DMS153 treated with DMSO at 0.1 percent for 48 hours (cell line): ENCODE measurements around the gene PRR33.

ENCODE experiments used
- DNase-seq: peaks from one replicate; lab custom pipeline; 2025; ENCODE audit not compliant: unreplicated experiment; lab: John Stamatoyannopoulos, UW

PRR33 gene

GRCh38 chr11:1864831-1865665 is 26.6 kb downstream of the PRR33 start:
- no peak for DNase-seq

DNA sequence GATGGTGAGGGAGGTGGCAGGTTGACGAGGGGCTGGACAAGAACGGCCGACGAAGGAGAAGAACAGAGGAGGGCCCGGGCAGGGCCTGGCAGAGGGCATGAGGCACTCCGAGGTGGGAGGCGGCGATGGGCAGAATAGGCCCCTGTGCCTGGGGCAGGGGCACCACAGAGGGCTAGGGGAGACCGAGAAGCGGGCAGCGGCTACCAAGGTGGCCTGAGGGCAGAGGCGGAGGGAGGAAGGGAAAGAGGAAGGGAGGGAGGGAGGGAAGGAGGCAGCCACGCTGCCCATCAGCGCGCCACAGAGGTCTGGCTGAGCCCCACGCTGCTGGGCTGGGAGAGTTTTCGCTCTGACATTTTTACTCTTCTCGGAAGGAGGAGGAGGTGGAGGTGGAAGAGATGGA is 27.5 kb downstream of the PRR33 start:
- DNase-seq, result no peak

GRCh38 chr11:1863352-1864216 is 28.1 kb downstream of the PRR33 start:
- DNase-seq, result peak; percentile 33

DNA sequence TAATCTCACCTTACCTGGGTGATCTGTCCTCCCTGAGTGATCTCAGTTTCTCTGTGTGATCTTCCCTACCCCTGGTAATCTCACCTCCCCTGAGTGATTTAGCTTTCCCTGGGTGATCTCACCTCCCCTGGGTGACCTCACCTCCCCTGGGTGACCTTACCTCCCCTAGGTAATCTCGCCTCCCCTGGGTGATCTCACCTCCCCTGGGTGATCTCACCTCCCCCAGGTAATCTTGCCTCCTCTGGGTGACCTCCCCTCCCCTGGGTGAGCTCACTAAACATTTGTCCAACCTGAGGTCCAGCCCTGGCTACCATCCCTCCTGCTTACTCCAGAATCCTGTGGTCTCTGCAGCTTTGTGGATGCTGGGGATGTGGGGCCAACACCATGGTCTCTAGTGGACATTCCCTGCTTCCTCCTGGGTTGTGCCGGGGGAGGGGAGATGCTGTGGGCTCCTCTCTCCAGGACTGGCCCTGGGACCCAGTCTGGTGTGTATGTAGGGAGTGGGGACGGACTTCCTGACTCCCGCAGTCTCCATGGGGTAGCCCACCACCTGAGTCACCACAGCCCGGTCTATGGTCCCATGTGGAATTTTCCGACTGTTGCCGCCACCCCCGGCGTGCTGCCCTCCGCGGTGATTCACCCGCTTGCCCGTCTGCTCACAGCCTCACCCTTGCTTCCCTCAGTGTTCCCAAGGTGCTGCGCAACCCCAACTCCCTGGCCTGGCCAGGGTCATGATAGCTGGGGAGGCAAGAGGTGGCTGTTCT is 28.9 kb downstream of the PRR33 start:
- DNase-seq, result no peak

GRCh38 chr11:1861435-1862411 is 30.0 kb downstream of the PRR33 start:
- DNase-seq, result no peak

- DNase-seq, result no peak
Observed at GRCh38 chr11:1860108-1860507, 31.6 kb downstream of the PRR33 start.

- no peak for DNase-seq
Observed at GRCh38 chr11:1859004-1859403, 32.7 kb downstream of the PRR33 start.

GRCh38 chr11:1858576-1858975 is 33.1 kb downstream of the PRR33 start:
- DNase-seq, result no peak

DNA sequence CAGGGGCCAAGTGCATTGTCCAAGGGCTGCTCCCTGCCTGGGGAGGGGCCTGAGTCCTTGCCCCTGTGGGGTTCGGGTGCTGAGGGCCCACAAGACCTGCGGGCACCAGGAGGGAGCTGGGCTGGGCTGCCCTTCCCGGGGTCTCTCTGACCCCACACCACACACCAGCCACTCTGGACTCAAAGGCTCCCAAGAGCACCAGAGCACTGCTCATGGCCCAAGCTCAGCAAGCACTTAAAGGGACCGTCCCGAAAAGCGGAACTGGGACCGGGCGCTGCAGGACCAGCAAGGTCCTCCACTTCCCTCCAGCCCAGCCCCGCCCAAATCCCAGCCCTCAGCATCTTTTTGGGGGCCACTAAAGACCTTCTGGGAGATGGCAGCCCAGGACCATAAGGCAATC is 33.5 kb downstream of the PRR33 start:
- no peak for DNase-seq

DNA sequence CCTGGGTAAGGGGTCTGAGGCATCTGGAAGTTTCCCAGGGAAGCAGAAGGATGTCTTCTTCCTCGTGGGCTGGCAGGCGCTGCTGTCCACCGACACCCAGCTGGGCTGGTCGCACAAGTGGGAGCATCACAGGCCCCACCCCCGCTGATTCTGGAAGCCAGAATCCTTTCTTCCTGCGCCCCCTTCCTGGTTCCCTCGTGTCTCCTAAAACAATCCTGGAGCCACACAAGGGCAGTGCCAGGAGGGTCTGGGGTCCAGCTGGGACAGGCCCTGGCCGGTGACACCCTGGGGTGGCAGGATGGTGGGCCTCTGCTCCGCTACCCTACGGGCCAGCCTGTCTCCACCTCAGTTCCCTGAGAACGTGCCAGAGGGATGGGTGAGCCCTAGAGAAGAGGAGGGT is 34.6 kb downstream of the PRR33 start:
- DNase-seq, result no peak

DNA sequence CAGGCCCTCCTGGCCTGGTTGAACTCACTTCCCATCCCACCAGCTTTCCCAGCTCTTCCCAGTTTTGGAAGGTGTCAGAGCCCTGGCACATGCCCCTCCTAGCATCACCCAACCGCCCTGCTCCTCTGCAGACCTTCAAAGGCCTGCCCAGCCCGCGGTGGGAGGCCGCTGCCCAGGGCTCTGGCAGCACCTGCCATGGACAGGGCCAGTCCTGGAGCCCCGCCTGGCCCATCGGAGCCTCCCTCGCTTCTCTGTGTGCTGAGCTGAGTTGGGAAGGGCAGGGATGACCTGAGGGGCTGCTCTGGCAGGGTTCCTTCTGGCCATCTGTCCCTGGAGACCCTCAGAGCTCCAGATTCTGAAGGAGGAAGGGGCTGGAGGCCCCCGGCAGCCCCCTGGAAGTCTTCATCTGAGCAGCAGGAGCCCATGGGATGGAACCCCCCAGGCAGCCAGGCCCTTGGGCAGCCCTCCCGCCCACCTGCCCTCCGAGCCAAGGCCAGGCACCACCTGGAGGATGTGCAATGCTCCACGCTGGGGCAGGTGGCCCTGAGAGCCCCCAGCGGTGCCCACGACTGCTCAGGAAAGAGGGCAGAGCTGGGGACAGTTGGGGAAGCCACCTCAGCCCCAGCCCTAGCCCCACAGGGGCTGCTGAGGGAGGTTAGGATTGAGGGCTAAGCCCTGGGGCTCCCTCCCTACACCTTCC is 35.2 kb downstream of the PRR33 start:
- DNase-seq, result no peak

GRCh38 chr11:1855886-1856265 is 35.8 kb downstream of the PRR33 start:
- no peak for DNase-seq

GRCh38 chr11:1854949-1855885 is 36.5 kb downstream of the PRR33 start:
- DNase-seq, result no peak

- DNase-seq, result no peak
Observed at GRCh38 chr11:1854132-1854948, 37.4 kb downstream of the PRR33 start.

DNA sequence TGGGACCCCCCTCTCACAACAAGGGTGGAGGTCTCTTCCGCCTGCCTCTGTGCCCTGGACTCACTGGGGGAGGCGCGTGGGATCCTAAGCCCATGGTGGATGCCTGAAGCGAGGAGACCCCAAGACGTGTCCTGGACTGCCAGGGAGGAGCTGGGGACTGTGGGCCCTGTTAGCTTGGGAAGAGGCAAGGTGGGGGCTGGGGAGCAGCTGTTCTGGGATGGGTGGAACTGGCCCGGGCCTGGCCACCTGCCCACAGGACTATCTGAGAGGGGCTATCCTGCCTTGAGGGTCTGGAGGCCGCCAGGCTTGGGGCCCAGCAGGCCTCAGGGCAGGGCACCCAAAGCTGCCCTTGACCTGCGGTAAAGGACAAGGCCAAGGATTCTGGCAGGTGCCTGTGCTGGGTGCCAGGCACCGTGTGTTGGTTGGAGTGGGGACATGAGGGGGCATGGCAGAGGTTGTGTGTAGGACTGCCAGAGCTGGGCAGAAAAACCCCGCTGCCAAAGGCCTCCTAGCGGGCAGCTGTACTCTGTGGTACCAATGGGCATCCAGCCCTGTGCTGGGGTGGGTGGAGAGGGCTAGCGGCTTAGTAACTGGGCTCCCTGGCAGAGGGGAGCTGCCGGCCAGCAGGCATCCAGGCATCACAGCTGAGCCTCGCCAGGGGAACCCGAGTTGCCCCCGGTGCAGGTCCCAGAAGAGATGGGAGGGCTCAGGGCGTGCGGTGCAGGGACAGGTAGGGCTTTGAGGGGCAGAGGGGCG is 38.1 kb downstream of the PRR33 start:
- DNase-seq, result no peak

GRCh38 chr11:1852877-1853276 is 38.8 kb downstream of the PRR33 start, which contains the start of gene LSP1:
Gene LSP1 (plus strand): TSS chr11:1853084. CDS start chr11:1853145, 61 bp downstream.
- DNase-seq, result no peak
